ENCODE measurements around the gene FALEC.
A peak's percentile ranks its signal among the peaks of the same experiment; 100 is the strongest.
"Not testable (repeated sequence)": the region's sequence is repeated elsewhere in the genome, so short reads cannot be mapped to it uniquely, and the experiment has no call there.

FALEC gene

DNA sequence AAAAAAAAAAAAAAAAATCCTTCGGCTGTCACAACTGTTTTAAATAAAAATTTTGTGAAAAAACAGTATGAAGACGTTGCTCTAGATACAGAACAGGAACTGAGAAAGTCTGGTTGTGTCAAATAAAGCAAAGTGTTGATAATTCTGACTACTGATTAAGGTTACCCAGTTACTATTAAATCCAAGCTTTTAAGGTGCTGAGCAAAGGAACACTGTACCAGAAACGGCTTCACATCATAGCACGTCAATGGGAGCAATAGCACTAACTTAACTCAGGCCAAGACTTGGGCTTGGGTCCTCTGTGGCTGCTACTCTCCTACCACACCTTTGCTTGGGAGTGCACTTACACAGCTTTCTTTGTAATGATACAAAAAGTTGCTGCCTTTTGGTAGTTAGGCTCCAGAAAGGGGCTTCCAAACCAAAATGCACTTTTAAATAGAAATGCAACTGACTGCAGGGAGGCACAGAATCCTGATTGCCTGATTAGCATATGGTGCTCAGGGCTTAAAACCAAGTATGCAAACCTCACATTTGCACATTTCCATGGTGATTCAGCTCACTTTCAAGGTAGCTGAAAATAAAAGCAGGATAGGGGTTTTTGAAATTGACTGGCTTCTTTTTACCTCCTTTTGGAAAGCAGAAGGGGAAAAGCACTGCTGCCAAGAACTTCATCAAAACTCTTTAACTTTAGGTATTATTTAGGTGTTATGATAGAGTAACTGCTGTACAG lies 57.5 kb downstream of the FALEC start:
- no peak overlapping the region for H3K4me3 ChIP-seq (ENCODE audit: severe bottlenecking)
- H3K36me3 ChIP-seq (ENCODE audit: low read depth): peaks cover 58% of the 10 kb centered on the region
- no peaks in the 10 kb centered on the region for H3K27me3 ChIP-seq (ENCODE audit: insufficient read depth, poor library complexity, severe bottlenecking)
- ATAC-seq (ENCODE audit: low read depth) (no peak), DNase-seq (ENCODE audit: low spot score) (no peak)
- H3K4me1 ChIP-seq (ENCODE audit: insufficient read depth, poor library complexity, severe bottlenecking): peaks cover 54% of the 10 kb centered on the region
- H3K9me3 ChIP-seq (ENCODE audit: severe bottlenecking): no peaks in the 10 kb centered on the region
- peak overlapping the region; percentile 100 for H3K27ac ChIP-seq (ENCODE audit: poor library complexity, severe bottlenecking)
- TF ChIP-seq, protein P1, sequence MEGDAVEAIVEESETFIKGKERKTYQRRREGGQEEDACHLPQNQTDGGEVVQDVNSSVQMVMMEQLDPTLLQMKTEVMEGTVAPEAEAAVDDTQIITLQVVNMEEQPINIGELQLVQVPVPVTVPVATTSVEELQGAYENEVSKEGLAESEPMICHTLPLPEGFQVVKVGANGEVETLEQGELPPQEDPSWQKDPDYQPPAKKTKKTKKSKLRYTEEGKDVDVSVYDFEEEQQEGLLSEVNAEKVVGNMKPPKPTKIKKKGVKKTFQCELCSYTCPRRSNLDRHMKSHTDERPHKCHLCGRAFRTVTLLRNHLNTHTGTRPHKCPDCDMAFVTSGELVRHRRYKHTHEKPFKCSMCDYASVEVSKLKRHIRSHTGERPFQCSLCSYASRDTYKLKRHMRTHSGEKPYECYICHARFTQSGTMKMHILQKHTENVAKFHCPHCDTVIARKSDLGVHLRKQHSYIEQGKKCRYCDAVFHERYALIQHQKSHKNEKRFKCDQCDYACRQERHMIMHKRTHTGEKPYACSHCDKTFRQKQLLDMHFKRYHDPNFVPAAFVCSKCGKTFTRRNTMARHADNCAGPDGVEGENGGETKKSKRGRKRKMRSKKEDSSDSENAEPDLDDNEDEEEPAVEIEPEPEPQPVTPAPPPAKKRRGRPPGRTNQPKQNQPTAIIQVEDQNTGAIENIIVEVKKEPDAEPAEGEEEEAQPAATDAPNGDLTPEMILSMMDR (IDR thresholded peaks at IDR 0.05; ENCODE audit: poor library complexity, severe bottlenecking): no peak

DNA sequence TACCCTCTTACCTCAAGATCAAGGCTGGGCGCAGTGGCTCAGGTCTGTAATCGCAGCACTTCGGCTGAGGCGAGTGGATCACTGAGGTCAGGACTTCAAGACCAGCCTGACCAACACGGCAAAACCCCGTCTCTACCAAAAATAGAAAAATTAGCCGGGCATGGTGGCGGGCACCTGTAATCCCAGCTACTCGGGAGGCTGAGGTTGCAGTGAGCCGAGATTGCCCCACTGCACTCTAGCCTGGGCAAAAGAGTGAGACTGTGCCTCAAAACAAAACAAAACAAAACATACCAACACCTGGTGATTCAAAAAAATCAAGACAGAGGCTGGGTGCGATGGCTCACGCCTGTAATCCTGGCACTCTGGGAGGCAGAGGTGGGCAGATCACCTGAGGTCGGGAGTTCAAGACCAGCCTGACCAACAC lies 58.1 kb downstream of the FALEC start:
- peak overlapping the region; percentile 100 for H3K27ac ChIP-seq (ENCODE audit: poor library complexity, severe bottlenecking)

DNA sequence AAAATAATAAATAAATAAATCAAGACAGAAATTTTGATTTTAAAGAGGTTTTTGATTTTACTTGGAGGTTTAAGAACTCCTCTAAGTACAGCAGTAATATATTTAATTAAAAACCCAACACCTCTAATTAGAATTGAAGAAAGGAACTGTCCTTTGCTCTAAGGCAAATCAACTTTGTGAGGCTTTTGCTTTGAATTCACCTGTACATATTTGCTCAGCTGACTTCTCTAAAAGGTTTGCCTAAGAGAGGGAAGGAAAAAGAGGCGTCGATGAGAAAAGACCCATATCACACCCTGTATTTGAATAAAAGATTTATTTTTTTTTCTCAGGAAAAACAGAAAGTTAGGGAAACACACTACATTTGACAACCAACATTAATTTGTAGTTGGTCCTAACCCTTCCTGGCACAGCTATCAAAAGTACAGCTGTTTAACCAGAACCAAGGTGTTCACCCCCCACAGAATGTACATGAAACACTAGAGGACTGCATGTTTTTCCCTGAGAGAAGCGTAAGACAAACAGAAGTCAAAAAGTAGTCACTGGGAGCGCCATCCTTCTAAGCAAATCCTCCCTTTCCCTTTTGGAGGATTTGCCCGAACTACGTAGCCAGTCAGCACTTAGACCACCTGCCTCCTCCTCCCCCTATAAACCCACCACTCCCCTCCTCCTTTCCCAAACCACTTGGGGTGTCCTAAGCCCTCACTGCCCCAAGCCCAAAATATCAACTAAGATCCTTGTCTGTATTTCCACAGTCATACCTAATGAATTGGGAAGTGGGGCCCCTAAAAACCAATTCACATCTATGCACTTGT lies 58.9 kb downstream of the FALEC start:
- no peaks in the 10 kb centered on the region for H3K27me3 ChIP-seq (ENCODE audit: insufficient read depth, poor library complexity, severe bottlenecking)
- H3K4me1 ChIP-seq (ENCODE audit: insufficient read depth, poor library complexity, severe bottlenecking): peaks cover 43% of the 10 kb centered on the region
- DNase-seq (ENCODE audit: low spot score) (no peak), ATAC-seq (ENCODE audit: low read depth) (no peak)
- peaks cover 69% of the 10 kb centered on the region for H3K36me3 ChIP-seq (ENCODE audit: low read depth)
- H3K4me3 ChIP-seq (ENCODE audit: severe bottlenecking): peak overlapping the region; percentile 73
- H3K27ac ChIP-seq (ENCODE audit: poor library complexity, severe bottlenecking): peak overlapping the region; percentile 100
- no peaks in the 10 kb centered on the region for H3K9me3 ChIP-seq (ENCODE audit: severe bottlenecking)
- TF ChIP-seq, protein P1 (IDR thresholded peaks at IDR 0.05; ENCODE audit: poor library complexity, severe bottlenecking): no peak

More for the DNA sequence above, 58.1 kb downstream of the FALEC start:
- not testable (repeated sequence) for H3K4me3 ChIP-seq (ENCODE audit: severe bottlenecking); H3K27me3 ChIP-seq (ENCODE audit: insufficient read depth, poor library complexity, severe bottlenecking); DNase-seq (ENCODE audit: low spot score); H3K9me3 ChIP-seq (ENCODE audit: severe bottlenecking); ATAC-seq (ENCODE audit: low read depth)
- Histone ChIP-seq H3K4me1 (ENCODE audit: insufficient read depth, poor library complexity, severe bottlenecking) (peaks cover 51% of the 10 kb centered on the region), H3K36me3 (ENCODE audit: low read depth) (peaks cover 64% of the 10 kb centered on the region)

DNA sequence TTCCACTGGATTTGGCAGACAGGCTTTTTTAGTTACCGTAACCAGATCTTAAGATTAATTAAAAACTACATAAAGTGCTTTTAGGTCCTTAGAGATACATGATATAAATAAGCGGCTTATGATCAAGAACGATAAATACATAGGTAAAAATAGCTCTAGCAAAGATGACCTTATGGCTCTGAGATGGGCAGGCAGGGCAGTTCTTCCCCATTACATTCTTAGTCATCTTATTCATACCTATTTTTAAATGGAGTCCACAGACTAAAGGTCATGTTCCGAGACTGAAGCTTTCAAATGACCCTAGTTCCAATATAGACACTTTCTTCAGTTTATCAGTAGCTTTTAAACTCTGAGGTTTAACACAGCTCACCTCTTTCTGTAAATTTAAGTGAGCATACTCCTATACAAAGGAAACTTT lies 59.5 kb downstream of the FALEC start:
- Histone ChIP-seq H3K27ac (ENCODE audit: poor library complexity, severe bottlenecking) (peak overlapping the region; percentile 100), H3K27me3 (ENCODE audit: insufficient read depth, poor library complexity, severe bottlenecking) (no peaks in the 10 kb centered on the region), H3K4me3 (ENCODE audit: severe bottlenecking) (peak overlapping the region; percentile 73), H3K9me3 (ENCODE audit: severe bottlenecking) (no peaks in the 10 kb centered on the region), H3K36me3 (ENCODE audit: low read depth) (peaks cover 69% of the 10 kb centered on the region), H3K4me1 (ENCODE audit: insufficient read depth, poor library complexity, severe bottlenecking) (peaks cover 40% of the 10 kb centered on the region)
- ATAC-seq (ENCODE audit: low read depth) (no peak), DNase-seq (ENCODE audit: low spot score) (no peak)
- TF ChIP-seq, protein P1 (IDR thresholded peaks at IDR 0.05; ENCODE audit: poor library complexity, severe bottlenecking): no peak

DNA sequence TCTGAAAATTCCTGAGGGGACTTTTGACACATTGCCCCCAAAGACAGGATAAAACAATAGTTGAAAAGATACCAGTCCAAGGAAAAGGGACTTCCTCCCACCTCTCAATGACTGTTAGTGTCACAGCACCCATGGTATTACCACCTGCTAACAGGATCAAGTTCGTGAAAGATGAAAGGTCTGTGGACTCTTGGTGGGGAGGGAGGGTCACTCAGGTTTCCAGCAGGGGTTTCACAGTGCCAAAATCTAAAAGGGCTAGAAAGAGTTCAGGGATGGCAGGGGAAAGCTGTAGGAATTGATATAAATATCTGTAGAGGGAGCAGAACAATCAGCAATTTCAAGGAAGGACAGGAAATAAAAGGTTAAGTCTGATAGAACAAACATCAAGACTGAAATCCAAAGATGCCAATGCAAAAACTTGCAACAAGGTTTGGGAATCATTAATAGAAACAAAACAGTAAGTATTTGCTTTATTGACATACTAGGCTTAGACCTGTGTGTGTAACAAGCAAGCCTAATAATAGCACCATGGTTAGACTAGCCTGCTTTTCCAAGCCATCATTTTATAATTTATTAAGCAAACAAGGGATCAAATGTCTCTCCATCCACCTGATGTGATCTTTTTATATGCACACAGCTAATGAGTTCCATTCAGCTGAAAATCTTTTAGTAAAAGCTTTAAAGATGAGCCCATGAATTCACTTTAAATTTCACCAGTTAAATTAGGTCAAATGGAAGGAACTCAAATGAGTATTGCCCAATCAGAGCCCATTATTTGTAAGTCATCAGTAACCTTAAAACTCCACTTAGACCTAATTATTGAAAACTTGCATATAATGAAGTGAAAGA lies 60.2 kb downstream of the FALEC start:
- Histone ChIP-seq H3K36me3 (ENCODE audit: low read depth) (peaks cover 69% of the 10 kb centered on the region), H3K4me1 (ENCODE audit: insufficient read depth, poor library complexity, severe bottlenecking) (peaks cover 40% of the 10 kb centered on the region), H3K27me3 (ENCODE audit: insufficient read depth, poor library complexity, severe bottlenecking) (no peaks in the 10 kb centered on the region), H3K27ac (ENCODE audit: poor library complexity, severe bottlenecking) (peak overlapping the region; percentile 100), H3K4me3 (ENCODE audit: severe bottlenecking) (peak overlapping the region; percentile 73), H3K9me3 (ENCODE audit: severe bottlenecking) (no peaks in the 10 kb centered on the region)
- ATAC-seq (ENCODE audit: low read depth) (no peak), DNase-seq (ENCODE audit: low spot score) (no peak)
- TF ChIP-seq, protein P1 (IDR thresholded peaks at IDR 0.05; ENCODE audit: poor library complexity, severe bottlenecking): no peak
